GM18508 (cell line): ENCODE results near the gene INPP5K.
"Not testable (repeated sequence)": the region's sequence is repeated elsewhere in the genome, so short reads cannot be mapped to it uniquely, and the experiment has no call there.

Source experiments
- ATAC-seq: cut with Tn5 transposase; IDR thresholded peaks from one replicate; pipeline ENCODE4 v1.9.1; 2021; ENCODE audit warnings: moderate number of reproducible peaks; ENCODE audit not compliant: insufficient read depth, unreplicated experiment

Gene INPP5K

DNA sequence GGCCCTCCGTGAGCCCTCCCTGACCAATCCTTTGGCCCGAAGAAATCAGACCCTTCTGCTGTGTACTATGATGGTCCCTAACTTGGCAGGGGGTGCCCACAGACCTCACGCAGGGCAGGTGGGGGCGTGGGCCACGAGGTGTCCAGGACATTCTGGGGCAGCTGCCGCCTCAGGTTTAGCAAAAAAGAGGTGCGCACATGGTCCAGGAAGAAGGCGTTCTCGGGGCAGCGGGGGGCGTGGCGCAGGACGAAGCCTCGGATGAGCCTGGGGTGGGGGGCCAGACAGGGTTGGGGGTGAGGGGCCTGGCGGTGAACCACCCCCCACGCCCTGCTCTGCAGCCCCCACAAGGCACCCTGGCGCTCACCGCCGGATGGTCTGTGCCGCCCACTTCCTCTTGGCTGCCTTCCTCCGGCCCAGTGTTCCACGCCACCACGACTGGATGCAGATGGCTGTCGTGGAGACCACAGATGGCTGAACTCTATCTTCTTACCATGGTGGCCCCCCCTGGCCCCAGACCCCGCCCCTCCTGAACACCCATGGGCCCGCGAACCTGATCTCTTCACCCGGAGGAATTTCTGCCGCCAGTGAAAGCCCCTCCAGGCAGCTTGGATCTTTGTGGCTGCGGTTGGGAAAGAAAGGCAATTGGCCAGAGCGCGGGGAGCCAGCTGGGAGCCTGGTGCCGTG, 46.2 kb downstream of the INPP5K start:
- ATAC-seq: no peak

DNA sequence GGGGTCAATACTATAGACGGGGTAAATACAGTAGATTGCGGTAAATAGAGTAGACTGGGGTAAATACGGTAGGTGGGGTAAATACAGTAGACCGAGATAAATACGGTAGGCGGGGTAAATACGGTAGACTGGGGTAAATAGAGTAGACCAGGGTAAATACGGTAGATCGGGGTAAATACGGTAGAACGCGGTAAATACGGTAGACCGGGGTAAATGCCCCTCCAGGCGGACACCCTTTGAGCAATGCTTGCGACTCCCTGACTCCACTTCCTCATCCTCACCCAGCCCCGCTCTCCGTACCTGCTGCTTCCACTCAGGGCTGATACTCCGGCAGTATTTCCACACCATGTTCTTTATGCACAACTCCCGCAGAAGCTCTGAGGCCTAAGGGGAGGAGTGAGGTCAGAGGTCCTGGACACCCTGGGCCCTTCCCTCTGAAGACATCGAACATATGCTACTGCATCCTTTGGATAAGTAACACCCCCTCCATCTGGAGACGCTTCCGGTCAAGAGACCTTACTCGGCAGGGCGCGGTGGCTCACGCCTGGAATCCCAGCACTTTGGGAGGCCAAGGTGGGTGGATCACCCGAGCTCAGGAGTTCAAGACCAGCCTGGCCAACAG, 47.1 kb downstream of the INPP5K start:
- no peak for ATAC-seq

DNA sequence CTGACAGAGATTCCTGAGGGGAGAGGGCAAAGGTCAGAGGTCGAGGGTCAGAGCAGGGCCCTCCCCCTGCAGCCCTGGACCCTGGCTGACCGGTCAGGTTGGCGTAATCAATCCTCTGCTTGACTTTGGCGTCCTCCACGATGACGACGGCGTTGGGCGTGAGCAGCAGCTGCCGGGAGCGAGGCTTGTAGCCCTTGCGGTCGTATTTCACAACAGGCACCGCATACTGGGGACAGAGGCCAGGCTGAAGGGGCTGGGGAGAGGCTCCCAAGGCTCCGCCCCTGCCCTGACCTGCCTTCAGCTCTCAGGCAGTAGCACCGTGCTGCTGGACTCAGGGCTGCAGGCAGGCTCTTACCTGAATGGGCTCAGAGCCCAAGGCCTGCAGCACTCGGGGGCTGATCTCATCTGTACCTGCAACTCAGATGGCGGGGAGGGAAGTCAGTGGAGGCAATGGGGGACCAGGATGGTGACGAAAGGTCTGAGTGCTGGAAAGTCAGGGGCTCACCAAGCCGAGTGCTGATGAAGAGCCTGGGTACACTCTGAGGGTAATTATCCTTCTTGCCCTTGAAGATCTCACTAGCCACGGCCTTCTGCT, 48.4 kb downstream of the INPP5K start:
- no peak for ATAC-seq

DNA sequence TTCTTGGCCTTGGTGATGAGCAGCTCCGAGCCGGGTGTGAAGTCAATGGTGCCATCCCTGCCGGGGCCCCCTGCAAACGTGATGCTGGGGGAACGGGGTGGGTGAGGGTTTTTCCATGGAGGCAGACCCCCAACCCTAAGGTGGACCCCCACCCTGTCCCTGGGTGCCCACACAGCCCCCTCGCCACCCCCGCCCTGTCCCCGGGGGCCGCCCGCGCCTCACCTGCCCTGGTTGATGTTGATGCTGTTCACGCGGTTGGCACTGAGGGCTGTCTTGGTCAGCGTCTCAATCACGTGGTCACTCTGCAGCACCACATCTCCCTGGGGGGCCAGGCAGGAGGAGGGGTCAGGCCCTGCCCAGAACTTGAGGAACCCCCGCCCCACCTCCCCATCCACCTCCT, 49.2 kb downstream of the INPP5K start:
- no peak for ATAC-seq

DNA sequence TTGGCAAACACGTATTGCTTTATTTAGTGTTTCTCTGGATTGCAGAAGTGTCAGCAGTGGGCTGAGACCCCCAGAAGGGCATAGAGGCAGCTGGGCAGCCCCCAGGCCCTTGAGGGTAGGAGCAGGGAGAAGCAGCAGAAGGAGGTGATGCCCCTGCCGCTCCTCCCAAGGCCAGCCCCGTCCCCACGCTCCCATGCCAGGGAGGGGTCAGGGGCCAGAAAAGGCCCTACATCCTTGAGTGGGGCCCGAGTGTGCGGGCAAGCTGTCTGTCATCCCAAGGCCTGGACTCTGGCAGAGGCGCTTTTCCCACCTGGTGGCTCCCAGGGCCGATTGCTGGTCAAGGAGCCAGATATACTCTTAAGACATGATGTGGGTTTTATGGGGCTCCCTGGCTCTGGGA, 52.2 kb downstream of the INPP5K start:
- no peak for ATAC-seq

DNA sequence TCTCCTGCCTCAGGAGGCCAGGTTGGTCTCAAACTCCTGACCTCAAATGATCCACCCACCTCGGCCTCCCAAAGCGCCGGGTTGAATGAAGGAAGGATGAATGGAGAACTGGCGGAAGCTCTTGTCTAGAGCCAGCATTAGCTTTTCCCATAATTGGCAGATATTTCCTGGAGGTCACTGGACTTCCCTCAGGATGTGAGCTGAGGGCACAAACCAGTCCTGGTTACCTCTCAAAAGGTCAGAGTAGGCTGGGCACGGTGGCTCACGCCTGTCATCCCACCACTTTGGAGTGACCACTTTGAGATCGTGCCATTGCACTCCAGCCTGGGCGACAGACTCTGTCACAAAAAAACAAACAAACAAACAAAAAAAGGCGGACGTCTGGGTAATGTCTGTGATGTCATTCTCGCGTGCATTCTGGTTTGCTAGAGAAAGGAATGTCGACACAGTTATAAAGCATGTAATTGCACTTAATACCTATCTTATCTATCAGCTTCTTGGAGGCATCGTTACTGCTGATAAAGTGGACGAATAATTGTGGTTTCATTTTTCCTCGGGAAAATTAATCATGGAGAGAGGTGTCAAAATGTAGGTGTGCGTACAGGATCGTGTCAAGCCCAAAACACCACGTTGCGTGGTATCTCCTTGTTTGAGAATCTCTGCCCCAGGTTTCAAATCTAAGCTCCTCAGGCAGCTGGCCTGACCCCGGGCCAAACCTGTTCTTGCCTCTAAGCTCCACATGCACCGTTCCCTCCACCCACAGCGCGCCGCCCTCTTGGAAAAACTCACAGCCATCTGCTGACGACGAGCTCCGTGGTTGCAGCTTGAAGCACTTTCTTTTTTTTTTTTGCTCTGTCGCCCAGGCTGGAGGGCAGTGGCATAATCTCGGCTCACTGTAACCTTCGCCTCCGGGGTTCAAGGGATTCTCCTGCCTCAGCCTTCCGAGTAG, 54.0 kb downstream of the INPP5K start:
- no peak for ATAC-seq

DNA sequence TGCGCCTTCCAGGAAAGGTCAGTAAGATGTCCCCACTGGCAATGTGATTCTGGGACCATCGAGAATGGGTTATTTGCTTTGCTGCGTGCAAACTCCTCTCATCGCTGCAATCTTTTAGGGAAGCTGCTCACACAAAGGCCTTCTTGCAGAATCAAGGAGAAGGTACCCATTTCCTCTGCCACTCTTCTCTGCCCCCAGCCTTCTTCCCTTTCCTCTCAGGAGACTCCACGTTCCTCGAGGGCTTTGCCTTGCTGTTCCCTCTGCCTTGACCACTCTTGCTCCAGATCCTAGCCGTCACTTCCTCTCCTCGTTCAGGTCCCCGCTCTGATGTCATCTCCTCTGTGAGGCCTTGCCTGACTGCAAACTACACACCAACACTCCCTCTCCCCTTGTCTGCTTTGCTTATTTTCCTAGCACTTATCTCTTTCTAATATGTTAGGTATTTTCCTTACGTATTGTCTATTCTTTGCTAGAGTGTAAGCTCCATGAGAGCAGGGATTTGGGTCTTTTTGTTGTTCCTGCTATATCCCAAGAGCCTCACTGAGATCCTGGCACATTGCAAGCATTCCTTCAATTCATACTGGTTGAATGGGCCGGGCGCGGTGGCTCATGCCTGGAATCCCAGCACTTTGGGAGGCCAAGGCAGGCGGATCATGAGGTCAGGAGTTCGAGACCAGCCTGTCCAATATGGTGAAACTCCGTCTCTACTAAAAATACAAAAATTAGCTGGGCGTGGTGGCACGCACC, 55.0 kb downstream of the INPP5K start:
- no peak for ATAC-seq

DNA sequence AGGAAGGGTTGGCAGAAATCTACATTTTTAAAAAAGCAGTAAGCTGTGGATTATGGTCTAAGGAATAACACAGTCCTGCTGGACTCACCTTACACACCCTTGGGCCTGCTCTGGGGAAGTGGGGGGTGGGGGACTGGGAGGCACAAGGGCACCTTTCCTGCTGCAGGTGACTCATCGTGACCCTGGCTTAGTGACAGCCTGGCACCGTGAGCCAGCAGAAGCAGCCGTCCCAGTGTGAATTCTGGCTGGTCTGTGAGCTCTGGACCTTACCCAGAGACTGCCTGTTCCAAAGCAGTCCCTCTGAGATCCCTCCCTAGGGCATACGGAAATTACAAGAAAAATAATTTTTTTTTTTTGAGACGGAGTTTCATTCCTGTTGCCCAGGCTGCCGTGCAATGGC, 56.2 kb downstream of the INPP5K start:
- no peak for ATAC-seq

DNA sequence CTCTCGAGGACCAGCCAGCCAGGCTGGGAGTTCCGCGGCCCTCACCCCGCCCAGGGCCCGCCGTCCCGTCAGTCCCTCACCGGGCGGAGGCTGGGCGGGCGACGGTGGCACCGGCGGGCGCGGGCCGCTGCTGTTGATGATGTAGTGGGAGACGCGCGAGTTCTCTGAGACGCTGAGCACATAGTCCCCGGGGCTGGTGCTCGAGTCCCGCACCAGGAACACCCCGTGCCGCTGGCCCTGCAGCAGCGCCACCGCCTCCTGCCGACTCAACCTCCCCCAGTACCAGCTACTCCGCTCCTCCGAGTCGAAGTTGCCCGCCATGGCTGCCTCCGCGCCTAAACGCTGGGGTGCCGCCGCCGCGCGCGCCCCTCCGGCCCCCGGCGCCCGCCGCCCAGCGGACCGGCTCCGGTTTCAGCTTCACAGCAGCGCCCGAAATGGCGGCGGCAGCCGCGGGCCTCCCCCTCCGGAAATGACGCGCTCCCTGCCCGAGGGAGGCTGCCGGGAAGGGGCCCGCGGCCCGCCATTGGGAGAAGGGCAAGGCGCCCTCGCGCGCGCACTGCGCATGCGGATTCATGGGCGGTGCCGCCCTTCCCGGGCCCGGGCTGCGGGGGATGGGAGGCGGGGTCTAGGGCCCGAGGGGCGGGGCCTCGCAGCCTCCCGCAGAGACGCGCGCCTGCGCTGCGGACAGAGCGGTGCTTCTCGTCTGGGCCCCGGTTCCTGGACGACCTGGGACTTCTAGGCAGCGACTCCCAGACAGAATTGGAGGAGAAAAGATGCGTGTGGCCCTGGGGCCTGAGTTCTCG, 60.4 kb downstream of the INPP5K start, which contains the start of gene CRK:
TSS of gene CRK (minus strand) at position 436 of the 803 bp plus-strand sequence. CDS start at position 321, 115 bp downstream.
- ATAC-seq: peak; percentile 45

DNA sequence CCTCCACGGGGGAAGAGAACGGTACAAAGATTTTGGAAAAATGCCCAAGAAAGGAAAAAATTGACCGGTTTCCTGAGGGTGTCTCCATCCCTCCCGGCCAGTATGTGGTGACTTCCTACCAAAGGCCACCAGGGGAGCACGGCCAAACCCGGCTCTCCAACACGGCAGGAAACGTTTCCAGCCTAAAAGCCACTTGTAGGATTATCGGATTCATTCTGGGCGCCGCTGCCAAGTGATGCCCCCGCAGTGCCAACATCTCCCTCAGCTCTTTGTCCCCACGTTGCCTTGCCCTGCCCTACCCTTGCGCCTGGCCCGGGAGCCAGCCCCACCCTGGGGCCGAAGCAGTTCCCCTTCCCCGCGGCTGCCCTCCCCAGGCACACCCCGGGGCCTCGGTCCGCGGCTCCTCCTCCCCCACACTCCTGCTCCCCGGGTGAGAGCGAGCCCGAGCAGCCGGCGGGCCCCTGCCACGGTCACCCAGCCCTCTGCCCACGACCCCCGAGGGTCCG, 61.1 kb downstream of the INPP5K start:
- no peak for ATAC-seq

DNA sequence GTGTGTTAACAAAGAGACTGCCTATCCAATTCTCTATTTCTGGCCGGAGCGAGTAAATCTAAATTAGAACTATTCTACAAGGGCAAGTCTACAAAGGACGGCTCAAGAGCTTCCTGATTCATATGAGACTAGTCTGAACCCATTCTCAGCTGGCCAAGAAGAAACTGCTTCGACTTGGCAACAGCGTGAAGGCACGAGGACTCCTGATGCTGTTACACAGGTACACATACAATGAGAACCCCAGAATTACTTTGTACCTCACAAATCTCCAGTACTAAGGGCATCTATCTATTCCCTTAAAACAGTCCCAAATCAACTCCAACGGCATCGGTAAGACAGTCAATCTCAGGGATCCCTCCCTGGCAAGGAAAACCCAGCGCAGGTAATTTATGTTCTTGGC, 61.9 kb downstream of the INPP5K start:
- ATAC-seq: no peak

DNA sequence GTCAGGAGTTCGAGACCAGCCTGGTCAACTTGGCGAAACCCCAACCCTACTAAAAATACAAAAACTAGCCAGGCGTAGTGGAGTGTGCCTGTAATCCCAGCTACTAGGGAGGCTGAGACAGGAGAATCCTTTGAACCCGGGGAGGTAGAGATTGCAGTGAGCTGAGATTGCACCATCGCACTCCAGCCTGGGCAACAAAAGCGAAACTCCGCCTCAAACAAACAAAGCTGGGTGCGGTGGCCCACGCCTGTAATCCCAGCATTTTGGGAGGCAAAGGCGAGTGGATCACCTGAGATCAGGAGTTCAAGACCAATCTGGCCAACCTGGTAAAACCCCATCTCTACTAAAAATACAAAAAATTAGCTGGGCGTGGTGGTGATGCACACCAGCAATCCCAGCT, 62.7 kb downstream of the INPP5K start:
- ATAC-seq: not testable (repeated sequence)

DNA sequence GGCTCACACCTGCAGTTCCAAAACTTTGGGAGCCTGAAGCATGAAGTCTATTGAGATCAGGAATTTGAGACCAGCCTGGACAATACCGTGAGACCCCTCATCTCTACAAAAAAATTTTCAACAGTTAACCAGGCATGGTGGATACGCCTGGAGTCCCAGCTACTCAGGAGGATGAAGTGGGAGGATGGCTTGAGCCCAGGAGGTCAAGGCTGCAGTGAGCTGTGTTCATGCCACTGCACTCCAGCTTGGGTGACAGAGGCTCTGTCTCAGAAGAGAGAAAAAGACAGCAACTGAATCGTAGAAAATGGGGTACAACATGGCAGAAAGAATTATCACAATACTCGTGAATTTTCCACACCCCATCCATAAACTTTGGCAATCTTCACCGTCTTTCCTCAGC, 63.6 kb downstream of the INPP5K start:
- no peak for ATAC-seq

DNA sequence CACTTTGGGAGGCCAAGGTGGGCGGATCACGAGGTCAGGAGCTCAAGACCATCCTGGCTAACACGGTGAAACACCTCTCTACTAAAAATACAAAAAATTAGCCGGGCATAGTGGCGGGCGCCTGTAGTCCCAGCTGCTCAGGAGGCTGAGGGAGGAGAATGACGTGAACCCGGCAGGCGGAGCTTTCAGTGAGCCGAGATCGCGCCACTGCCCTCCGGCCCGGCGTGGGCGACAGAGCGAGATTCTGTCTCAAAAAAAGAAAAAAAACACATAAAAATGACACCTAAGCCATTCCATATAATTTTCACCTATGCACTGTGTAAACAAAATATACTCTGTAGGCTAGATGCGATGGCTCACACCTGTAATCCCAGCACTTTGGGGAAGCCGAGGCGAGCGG, 66.2 kb downstream of the INPP5K start:
- not testable (repeated sequence) for ATAC-seq

DNA sequence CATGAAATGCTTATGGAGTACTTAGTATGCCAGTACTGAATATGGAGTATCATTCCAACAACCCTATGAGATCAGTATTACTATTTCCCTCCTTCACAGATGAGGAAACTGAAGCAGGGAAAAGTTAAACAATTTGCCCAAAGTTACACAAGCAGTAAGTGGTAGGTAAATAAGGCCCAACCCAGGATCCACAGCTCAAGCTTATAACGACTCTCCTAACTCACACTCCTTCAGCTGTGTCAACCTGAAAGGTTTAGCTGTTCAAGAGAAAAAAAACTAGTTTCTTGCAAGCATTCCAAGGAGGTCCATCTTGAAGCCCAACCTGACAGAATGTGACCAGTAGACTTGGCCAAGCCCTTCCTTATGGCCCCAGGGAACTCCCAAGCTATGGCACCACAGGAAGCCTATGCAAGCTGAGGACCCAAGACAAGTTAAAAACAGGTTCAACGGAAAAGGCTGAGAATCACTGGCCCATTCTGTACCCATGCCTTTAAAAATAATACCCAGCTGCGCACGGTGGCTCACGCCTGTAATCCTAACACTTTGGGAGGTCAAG, 66.9 kb downstream of the INPP5K start:
- ATAC-seq: no peak

DNA sequence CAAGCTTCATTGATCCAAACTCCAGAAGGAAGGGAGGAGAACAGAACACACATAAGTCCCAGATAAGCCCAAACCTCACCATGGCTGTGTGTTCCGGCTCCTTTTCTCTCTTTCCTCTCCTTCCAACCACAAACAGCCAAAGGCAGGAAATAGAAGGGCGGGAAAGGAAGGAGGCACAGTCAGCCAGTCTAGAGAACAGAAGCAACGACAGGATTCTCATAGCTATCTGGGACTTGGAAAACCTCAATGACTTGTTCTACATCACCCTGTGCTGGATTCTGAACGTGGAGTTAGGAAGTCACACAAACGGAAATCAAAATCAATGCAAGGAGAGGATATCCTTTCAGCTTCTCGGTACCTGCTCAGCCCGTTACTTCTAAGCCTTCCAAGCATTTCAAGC, 69.4 kb downstream of the INPP5K start:
- no peak for ATAC-seq

DNA sequence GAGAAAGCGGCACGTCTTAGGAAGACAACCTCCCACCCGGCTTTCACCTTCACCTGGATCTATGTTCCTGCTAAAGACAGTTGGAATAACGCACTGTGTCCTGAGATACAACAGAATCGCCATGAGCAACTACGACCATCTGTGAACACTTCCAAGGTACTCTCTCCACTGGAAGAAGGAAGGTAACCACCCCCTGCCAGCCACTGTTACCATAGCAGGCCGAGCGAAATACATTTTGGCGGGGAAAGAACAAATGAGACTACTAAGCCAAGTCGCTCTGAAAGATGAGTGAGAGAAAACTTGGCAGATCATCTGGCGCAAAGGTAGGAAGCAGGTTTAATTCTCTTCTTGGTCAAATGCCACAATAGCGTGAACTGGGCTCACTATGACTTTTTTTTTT, 70.2 kb downstream of the INPP5K start:
- no peak for ATAC-seq

DNA sequence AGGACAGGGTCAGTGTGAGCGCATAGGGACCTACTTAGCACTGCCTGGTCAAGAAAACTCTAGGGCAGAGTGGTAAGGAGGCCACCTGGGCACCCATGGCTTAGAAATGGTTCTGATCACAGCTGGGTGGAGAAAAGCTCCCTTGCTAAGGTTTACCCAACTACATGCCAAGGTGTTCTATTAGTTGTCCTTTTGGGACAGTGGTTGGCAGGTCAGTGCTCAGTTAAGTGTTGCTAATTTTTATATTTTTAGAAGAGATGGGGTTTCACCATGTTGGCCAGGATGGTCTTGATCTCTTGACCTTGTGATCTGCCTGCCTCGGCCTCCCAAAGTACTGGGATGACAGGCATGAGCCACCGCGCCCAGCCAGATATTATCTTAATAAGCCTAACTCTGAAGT, 70.7 kb downstream of the INPP5K start:
- not testable (repeated sequence) for ATAC-seq
